HepG2 (cell line): ENCODE measurements around the gene TNFSF13.

Source experiments
- ATF5 ChIP-seq: sonication (generic); formaldehyde crosslinking; IDR thresholded peaks from 2 replicates; pipeline ENCODE4 v1.4.0; 2020; ENCODE audit warnings: mild to moderate bottlenecking, low read depth, missing genetic modification reagents
- CREB1 ChIP-seq, 2 experiments: fragments of 450-650 bp in 1 of 2; IDR thresholded peaks; 2 replicates each; pipeline ENCODE4 v1.6.1; 2016 to 2017; ENCODE audit warnings: control low read depth in 1 of 2, mild to moderate bottlenecking in 1 of 2, missing compliant biosample characterization in 1 of 2, missing genetic modification characterization in 1 of 2
- EHMT2 ChIP-seq: fragments of 200-600 bp; sonication (generic); IDR thresholded peaks from 2 replicates; pipeline ENCODE4 v1.7.0; 2017; ENCODE audit warnings: antibody characterized with exemption, low read depth, low read length, borderline replicate concordance
- HMG20A ChIP-seq: IDR thresholded peaks from 2 replicates; pipeline ENCODE4 v1.6.1; 2016; ENCODE audit warnings: borderline replicate concordance
- POLR2A ChIP-seq, 2 experiments: IDR thresholded peaks; 2 replicates each; pipeline ENCODE4 v1.6.1; 2011; ENCODE audit warnings: low read depth in 2 of 2, low read length in 2 of 2, mild to moderate bottlenecking in 1 of 2, moderate library complexity in 1 of 2; ENCODE audit not compliant: insufficient read depth in 1 of 2
- POLR2AphosphoS5 ChIP-seq: IDR thresholded peaks from 2 replicates; pipeline ENCODE4 v1.6.1; 2012; ENCODE audit warnings: low read depth, low read length
- RAD21 ChIP-seq: fragments of 450-650 bp; formaldehyde crosslinking; IDR thresholded peaks from 2 replicates; pipeline ENCODE4 v1.5.0; 2020; ENCODE audit warnings: mild to moderate bottlenecking
- SMC3 ChIP-seq: IDR thresholded peaks from 2 replicates; pipeline ENCODE4 v1.6.1; 2011; ENCODE audit warnings: low read length, improper control_type of control experiment
- SOX6 ChIP-seq, 2 experiments: fragments of 450-650 bp in 1 of 2; sonication (generic) in 1 of 2; formaldehyde crosslinking in 1 of 2; IDR thresholded peaks; 2 replicates each; pipeline versions ENCODE4 v1.4.0 to v1.6.1; 2017 to 2020; ENCODE audit warnings: antibody characterized with exemption in 1 of 2, mild to moderate bottlenecking in 1 of 2, missing genetic modification reagents in 1 of 2

DNA sequence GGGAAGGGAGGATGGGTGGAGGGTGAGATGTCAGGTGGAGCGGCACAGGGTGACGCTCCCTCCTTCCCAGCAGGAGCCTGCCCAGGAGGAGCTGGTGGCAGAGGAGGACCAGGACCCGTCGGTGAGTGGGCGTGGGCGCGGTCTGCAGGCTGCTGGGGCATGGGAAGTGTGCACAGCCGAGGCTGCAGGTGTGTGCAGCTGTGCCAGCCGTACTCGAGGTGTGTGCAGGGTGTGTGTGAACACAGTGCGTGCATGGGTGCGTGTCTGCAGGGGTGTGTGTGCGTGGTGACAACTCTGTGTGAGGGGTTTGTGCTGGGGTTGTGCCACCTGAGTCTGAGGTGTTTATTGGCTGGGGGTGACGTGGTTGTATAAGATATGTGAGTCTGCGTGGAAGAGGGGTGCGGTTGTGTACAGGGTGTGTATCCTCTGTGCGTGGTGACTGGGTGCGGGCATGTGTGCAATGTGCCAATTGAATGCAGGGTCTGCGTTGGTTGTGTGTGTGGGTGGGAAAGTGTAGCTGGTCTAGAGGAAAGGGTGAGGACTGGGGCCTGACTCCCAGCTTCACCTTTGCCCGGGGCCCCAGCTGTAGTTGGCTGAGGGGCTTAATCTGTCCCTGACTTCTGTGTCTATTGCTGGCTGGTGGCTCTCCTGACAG is 9.0 kb upstream of the TNFSF13 start:
- TF ChIP-seq SOX6 (IDR thresholded peaks at IDR 0.05) (no peak), SOX6 (CRISPR knock-in tag; IDR thresholded peaks at IDR 0.05) (no peak), SMC3 (no peak), CREB1 (IDR thresholded peaks at IDR 0.05) (no peak), CREB1 (CRISPR knock-in tag; IDR thresholded peaks at IDR 0.05) (no peak), HMG20A (CRISPR knock-in tag) (no peak), POLR2AphosphoS5 (no peak), EHMT2 (no peak), RAD21 (CRISPR knock-in tag) (no peak), POLR2A (IDR thresholded peaks at IDR 0.05; ENCODE audit: insufficient read depth in 1 of 2, low read depth in 2 of 2, low read length in 2 of 2) (no peak), ATF5 (CRISPR knock-in tag) (no peak)
